GM12864 (cell line): Measurements from ENCODE around the gene SUMO1.

Experiments
- DNase-seq: peaks from one replicate; pipeline ENCODE4 v3.0.0-alpha.2; 2011; ENCODE audit warnings: low read depth
- H3K4me3 ChIP-seq: 2 replicates; pipeline ENCODE4 v1.5.1; 2011; ENCODE audit warnings: mild to moderate bottlenecking, low read depth, low read length, control low read depth
- CTCF ChIP-seq: IDR thresholded peaks from 2 replicates; pipeline ENCODE4 v1.5.1; 2011; ENCODE audit warnings: low read depth, mild to moderate bottlenecking, moderate library complexity, low read length, control low read depth, inconsistent platforms; ENCODE audit errors: missing control alignments

The SUMO1 gene

DNA sequence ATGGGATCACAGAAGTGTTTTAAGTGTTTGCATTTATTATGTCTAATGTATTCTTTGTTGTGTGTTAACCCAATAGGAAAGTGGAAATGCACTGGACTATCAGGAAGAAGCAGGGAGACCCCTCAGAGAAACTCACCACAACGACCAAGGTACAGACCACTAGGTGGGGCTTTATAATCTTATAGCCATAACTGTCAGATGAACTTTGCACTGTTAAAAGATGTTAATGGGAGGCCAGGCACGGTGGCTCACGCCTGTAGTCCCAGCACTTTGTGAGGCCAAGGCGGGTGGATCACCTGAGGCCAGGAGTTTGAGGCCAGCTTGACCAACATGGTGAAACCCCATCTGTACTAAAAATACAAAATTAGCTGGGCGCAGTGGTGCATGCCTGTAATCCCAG lies 73.2 kb downstream of the SUMO1 start:
- TF ChIP-seq CTCF = no peak
- DNase-seq = no peak

DNA sequence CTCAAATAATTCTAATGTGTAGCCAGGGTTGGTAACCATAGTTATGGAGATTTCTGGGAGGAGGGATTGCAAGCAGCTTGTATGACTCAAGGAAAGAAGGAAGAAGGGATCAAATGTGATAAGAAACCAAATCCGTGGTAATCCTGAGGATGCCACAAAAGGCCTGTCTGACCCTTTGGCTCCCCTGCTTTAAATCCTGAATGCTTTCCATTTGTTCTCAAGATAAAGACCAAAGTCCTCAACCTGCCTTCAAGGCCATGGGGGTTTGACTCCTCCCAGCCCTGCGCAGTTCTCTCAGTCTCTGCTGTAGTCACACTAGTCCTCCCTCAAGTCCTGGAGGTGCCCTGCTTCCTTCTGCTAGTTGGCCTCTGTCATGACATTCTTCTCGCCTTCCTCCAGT lies 74.0 kb downstream of the SUMO1 start:
- DNase-seq = no peak
- no peak overlapping the region for H3K4me3 ChIP-seq
- TF ChIP-seq CTCF = no peak

More for the DNA sequence above, 73.2 kb downstream of the SUMO1 start:
- H3K4me3 ChIP-seq = no peak overlapping the region

DNA sequence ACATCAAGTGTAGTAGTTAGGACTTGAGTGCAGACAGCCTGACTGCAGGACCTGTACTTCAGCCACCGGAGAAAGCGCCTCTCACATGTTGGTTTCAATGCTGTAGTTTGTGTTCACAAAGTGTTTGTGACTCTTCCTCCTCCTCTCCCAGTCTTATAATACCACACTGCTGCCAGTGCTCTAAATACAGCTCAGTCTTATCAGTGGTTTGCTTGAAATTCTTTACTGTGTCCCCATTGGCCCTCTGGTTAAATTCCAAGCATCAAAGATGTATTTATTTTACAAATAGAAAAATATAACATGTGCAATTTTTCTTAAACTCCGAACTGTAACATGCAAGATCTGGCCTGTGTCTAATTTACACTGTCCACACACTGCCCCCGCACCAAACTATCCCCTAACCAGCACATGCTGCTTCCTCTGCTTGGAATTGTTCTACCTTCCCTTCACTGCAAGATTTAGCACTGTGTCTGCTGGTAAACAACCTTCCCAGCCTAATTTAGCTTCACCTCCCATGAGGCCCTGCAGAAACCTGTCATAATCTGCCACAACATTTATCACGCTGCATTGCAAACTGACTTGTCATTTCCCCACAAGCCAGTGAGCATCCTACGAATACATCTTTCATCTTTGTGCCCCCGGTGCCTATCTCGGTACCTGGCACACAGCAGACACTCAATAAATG lies 77.1 kb downstream of the SUMO1 start:
- no peak for TF ChIP-seq CTCF
- DNase-seq = no peak
- no peak overlapping the region for H3K4me3 ChIP-seq

DNA sequence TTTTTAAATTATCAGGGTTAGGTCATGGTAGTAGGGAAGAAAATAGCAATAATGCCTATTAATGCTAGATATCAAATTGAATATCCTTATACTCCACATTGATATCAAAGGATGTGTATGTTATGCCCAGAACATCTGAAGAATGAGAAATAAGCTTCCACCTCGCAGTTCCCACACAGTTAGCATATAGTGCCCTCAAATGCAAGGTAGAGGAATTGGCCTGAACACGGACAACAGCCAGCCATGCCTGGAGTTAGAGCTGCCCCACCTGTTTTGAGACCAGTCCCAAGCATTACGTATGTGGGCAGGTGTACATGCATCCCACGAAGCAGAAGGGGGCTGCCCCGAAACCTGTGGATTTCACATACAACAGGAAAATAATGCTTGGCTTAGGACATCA lies 79.6 kb downstream of the SUMO1 start:
- no peak for TF ChIP-seq CTCF
- no peak for DNase-seq
- H3K4me3 ChIP-seq = no peak overlapping the region

DNA sequence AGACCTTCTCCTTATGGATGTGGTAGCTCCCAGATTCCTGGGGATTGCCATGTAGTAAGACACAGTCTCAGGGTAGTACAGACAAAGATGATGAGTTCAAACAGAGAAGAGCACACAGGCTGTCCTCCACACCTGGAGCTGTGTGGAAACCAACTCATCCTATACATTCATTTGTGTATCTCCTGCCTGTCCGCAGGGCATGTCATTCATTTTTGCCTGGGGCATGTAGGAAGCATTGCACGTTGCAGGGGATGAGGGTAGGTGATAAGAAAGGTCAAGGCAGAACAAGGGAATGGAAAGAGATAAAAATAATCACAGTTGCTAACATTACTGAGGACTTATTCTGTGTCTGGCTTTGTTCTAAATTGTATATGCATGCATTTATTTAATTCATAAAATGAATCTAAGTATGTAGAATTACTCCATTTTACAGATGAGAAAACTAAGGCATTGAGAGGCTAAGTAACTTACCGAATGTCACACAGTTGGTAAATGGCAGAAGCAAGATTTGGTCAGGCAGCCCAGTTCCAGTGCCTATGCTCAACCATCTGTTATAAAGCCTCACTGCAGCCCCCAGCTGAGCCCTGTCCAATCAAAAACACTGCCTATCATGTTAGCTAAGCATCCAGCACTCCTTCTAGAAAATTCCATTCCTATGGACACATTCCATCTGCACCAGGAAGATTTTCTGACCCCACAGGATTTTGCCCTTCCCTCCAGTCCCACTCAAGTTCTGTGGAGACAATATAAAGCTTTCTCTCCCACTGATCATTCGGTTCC lies 81.0 kb downstream of the SUMO1 start:
- TF ChIP-seq CTCF = no peak
- no peak overlapping the region for H3K4me3 ChIP-seq
- DNase-seq = no peak
